Measurements from ENCODE around the gene AP1M1.

The AP1M1 gene

DNA sequence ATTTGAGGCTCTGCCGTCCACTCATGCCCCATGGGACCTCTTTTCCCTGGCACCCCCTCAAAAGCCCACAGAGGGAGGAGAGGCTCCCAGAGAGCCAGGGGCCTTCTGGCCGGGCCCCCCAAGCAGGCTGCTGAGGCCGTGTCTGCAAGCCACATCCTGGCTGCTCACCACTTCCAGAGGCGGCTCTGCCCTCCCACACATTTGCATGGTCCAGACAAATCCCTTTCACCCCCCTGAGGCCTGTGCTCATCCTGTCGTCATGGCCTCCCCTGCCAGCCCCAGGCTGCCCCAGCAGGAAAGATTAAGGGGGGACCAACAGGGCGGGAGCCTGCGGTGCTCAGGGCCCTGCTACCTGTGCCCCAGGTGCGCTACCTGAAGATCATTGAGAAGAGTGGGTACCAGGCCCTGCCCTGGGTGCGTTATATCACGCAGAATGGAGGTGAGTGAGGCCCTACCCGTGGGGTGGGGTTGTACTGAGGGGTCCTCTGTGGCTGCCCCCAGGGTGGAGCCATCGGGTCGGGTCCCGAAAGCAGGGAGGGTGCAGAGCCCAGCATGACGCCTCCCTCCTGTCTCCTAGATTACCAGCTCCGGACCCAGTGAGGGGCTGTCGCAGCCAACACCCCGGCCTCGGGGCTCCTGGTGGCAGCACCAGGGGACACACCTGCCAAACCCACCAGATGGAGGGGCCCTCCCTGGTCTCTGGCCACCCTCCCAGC lies 36.3 kb downstream of the AP1M1 start:
- no peak for DNase-seq

DNA sequence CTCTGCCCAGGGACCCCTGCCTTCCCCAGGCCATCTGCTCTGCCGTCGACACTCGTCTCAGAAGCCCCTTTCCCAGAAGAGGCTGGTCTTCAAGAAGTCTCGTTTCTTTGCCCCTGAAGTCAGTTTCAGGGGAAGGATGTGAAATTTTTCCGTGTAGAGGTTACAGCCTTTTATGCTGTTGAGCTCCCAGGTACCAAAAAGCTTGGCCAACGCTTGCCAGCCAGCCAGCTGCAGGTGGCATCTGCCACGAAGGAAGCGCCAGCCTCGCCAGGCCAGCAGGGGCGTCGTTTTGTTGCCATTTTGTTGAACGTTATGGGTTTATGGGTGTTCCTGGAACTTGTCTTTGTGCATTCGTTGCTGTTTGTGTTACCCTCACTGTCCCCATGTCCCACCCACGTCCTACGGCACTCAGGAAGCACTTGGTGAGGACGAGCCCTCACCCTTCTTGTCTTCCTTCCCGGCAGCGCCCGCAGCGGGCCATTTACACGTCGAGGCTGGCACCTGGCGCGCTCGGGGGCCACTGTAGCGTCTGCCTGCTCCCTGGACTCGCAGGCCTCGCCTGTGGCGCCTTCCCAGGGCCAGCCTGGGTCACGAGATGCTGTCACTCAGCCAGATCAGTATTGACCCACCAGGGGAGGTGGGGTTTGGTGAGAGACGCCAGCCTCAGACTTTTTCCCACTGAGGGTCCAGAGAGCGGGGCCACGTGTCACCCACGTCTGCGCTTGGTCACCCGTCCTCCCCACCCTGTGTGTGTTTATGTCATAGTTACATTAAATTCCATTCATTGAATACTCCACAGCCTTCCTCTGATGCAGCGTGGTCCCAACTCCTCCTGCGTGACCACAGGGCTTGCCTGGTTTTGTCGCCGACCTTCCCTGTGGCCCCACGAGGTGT lies 37.1 kb downstream of the AP1M1 start:
- no peak for DNase-seq

GRCh38 chr19:16235811-16236652 lies 38.3 kb downstream of the AP1M1 start:
- DNase-seq: no peak

- DNase-seq: no peak
Observed at GRCh38 chr19:16244091-16244490, 46.4 kb downstream of the AP1M1 start.

DNA sequence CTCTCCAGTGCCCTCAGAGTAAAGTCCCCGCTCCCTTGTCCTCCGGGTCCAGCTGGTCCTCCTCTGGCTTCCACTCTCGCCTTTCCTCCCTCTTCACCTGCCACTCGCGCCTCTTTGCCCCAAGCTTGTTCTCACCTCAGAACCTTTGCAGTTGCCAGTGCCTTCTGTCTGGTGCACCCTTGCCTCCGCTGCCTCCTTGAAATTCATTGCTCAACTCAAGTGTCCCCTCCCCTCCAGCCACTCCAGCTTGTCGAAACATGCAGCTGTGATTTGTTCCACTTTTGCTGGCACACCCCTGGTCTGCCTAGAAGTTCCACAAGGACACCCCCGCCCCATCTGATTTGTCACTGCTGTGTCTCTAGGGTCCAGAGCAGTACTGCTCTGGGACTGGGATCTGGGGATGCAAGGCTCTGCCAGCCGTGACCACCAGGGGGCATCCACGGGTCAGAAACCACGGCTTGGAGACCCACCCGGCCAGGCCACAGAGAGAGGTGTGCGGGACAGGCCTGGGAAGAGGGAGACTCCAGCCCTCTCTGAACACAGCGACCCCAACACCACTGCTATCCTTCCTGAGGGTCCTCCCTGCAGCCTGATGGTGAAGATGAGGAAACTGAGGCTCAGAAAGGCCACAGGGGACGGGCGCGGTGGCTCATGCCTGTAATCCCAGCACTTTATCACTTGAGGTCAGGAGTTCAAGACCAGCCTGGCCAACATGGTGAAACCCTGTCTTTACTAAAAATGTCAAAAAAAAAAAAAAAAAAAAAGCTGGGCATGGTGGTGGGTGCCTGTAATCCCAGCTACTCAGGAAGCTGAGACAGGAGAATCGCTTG lies 49.9 kb downstream of the AP1M1 start:
- DNase-seq: peak; percentile 83

- DNase-seq: no peak
Observed at GRCh38 chr19:16248380-16249023, 50.8 kb downstream of the AP1M1 start.

DNA sequence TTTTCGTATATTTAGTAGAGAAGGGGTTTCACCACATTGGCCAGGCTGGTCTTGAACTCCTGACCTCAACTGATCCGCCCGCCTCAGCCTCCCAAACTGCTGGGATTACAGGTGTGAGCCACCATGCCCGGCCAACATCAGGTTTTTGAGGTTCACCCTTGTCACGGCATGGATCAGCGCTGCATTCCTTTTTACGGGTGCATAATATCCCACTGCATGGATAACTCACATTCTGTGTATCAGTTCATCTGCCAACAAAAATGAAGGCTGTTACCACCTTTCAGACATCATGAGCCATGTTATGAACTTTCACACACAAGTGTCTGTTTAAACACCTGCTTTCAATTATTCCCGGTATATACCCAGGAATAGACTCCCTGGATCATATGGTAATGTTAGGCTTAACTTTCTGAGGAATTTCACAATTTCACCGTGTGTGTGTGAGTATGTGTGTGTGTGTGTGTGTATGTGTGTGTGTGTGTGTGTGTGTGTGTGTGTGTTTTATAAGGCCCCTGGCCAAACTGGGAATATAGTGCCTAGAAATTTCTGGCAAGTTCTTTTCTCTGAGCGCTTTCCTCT lies 52.2 kb downstream of the AP1M1 start:
- no peak for DNase-seq

DNA sequence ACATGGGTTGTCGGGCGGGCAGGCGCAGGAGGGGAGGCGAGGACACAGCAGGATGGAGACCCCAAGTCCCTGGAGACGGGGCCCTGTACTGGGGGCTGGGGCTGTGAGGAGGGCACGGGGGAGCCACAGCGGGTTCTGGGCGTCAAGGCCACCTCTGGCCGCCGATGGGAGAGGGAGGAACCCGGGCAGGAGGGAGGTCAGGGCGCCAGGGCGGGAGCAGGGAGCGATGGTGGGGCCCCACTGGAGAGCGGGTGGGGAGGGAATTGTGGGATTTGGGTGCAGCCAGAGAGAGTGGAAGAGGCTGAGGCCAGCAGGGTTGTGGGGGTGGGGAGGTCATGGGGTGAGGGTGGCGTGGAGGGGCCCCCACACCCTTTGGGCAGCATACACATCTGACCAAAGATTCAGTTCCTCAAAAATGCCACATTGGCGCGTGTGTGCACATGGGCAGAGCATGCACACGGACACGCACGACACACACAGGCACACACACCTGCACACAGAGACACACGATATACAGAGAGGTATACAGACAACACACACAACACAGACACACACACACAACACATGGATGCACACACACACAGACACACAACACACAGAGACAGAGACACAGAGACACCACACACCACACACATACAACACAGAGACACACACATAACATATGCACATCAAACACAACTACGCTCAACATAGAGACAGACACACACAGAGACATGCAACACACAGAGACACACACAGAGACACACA lies 54.9 kb downstream of the AP1M1 start:
- no peak for DNase-seq

GRCh38 chr19:16254851-16255408 lies 57.2 kb downstream of the AP1M1 start:
- DNase-seq: no peak

- no peak for DNase-seq
Observed at GRCh38 chr19:16257509-16258002, 59.8 kb downstream of the AP1M1 start.

DNA sequence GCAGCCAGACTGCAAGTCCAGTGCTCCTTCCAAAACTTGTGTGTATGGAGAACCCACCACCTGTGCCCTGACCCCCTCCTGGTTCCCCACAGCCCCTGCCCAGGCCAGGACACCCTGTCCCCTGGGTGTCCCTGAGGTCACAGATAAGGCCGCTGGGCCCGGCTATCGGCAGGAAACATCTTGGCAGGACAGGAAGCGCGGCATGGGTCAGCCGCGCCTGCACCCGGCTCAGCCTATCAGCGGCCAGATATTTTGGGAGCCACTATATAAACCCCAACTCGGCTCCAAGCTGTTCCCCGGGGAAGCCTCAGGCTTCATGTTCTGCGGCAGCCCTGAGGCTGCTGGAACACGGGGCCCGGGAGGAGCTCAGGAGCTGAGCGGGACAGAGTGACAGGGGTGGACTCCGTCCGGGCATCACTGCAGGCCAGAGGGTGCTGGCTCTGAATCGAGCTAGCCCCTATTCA lies 60.8 kb downstream of the AP1M1 start:
- no peak for DNase-seq

GRCh38 chr19:16259385-16260159 lies 61.9 kb downstream of the AP1M1 start:
- DNase-seq: no peak

DNA sequence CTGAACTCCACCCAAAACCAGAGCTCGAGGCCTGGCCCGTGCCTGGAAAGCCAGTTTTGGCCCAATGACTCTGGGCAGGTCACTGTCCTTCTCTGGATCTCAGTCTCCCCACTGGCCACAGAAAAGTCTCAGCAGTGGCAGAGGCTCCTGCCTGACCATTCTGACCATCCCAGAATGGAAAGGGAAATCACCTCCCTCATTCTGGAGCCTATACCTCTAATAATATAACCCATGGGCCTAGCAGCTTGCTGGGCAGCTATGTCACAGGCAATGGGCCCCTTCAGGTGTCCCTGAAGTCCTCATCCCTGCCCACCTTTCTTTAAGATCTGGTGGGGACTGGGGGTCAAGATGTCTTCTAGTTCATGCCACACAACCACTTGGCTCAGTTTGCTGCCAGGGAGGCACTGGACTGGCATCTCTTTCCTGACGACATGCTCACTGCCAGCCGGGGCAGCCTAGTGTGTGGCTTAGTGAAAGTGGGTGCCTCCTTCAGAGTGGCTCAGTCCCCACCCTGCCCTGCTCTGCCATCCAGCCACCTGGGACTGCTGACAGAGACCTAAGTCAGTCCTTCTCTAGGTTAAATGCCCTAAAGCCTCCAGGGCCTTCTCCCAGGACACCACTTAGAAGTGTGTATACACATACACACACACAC lies 62.6 kb downstream of the AP1M1 start:
- no peak for DNase-seq

DNA sequence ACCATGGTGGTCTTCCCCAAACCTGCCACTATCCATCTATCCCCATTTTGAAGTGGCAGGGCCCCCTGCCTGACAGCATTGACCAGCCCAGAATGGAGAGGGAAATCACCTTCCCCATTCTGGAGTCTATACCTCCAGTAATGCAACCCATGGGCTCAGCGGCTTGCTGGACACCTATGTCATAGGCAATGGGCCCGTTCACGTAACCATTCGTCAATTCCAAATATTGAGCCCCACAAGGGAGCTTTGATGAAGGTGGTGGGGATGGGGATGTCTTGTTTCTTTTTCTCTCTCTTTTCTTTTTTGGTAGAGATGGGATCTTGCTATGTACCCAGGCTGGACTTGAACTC lies 63.1 kb downstream of the AP1M1 start:
- DNase-seq: no peak

- no peak for DNase-seq
Observed at GRCh38 chr19:16261584-16262368, 64.1 kb downstream of the AP1M1 start.

GRCh38 chr19:16262618-16263017 lies 64.9 kb downstream of the AP1M1 start:
- DNase-seq: no peak

- no peak for DNase-seq
Observed at GRCh38 chr19:16263141-16263761, 65.5 kb downstream of the AP1M1 start.
